Left lung (tissue), 10 donors: ENCODE data around the gene MPEG1. TPM values are rescaled to one million over a fixed set of nuclear protein-coding genes. Genes with fewer than 3 reads are reported as not detected.

Experiments used
- ATAC-seq: fragments of 200-7000 bp; cut with Tn5 transposase; one replicate; pipeline ENCODE4 v1.9.1; 2020; ENCODE audit warnings: moderate library complexity
- DNase-seq, 4 donors: peaks; one replicate each; pipeline ENCODE4 v3.0.0-alpha.2; 2013 to 2020
- H3K27ac ChIP-seq, 2 donors: fragments of 200-600 bp; sonication (generic) in 1 of 2; one replicate each; pipeline versions ENCODE4 v1.5.0 to v1.8.0; 2020 to 2021
- H3K27me3 ChIP-seq, 2 donors: fragments of 200-600 bp; sonication (generic) in 1 of 2; one replicate each; pipeline versions ENCODE4 v1.5.0 to v1.8.0; 2020 to 2021
- H3K36me3 ChIP-seq, 2 donors: fragments of 200-600 bp; sonication (generic) in 1 of 2; one replicate each; pipeline versions ENCODE4 v1.5.0 to v1.8.0; 2020 to 2021
- H3K4me1 ChIP-seq, 2 donors: fragments of 200-600 bp; one replicate each; pipeline ENCODE4 v1.8.0; 2021
- H3K4me3 ChIP-seq, 2 donors: fragments of 200-600 bp; sonication (generic) in 1 of 2; one replicate each; pipeline versions ENCODE4 v1.5.0 to v1.8.0; 2020 to 2021; ENCODE audit warnings: mild to moderate bottlenecking in 1 of 2
- H3K9me3 ChIP-seq, 2 donors: fragments of 200-600 bp; sonication (generic) in 1 of 2; one replicate each; pipeline versions ENCODE4 v1.5.0 to v1.8.0; 2020 to 2021
- CTCF ChIP-seq, 2 donors: fragments of 200-600 bp; sonication (generic) in 1 of 2; IDR thresholded peaks; one replicate each; pipeline versions ENCODE4 v1.5.0 to v1.8.0; 2021; ENCODE audit warnings: antibody characterized with exemption in 2 of 2
- intact Hi-C, 2 donors: fragments of 100-400 bp; cut with DNase I; formaldehyde crosslinking; loops; one replicate each; pipeline versions ENCODE4 v1.11.2 to v1.14.2; 2022
- polyA plus RNA-seq, 6 donors: library from polyadenylated mRNA; unstranded; fragments of 120-200 nt; gene quantifications; one replicate each; pipeline ENCODE4 v1.2.1, GENCODE V29; 2013; ENCODE audit not compliant: insufficient read length in 6 of 6
- total RNA-seq, 2 donors: library from RNA; stranded (reverse); fragmentation: NEBNext Ultra II Directional; extraction: Animal tissue kit (Norgen Biotek cat#: 25700); gene quantifications; one replicate each; pipeline ENCODE4 v1.2.1, GENCODE V29; 2021
- donor health status: DM: no; HTN: yes; CAD: no.
- donor health status: DM: no; HTN: no; CAD: no.

Gene MPEG1
- total and polyA plus RNA-seq, 8 donors = 12.3 to 68.7 (median 15.8) TPM

DNA sequence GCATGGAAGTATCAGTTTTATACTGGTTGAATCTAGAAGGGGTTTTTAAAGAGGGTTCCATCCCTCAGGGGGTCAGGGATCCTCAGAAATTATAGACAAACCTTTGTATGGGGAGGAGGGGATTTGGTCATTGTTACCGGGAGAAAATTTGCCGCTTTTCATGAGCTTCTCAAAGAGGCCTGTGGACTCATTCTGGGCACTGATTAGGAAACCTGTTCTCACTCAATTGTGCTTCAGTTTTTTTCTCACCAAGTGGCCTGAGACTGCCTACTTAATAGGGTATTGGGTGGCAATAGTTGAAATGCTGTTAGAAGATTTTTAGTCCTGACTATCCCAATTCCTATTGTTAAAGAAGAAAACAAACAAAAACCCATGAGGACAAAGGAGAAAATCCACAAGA is 14.0 kb downstream of the MPEG1 start:
- no peak for TF ChIP-seq CTCF (IDR thresholded peaks at IDR 0.05)
- intact Hi-C loops = no loop called here
- no peaks in the 10 kb centered on the region for H3K27me3 ChIP-seq
- peaks cover 0 to 47% of the 10 kb centered on the region in 2 donors for H3K36me3 ChIP-seq
- ATAC-seq = peak; percentile 49
- H3K4me3 ChIP-seq = no peak overlapping the region
- no peak for DNase-seq
- no peaks in the 10 kb centered on the region for H3K9me3 ChIP-seq
- H3K4me1 ChIP-seq = peaks cover 12 to 37% of the 10 kb centered on the region in 2 donors
- H3K27ac ChIP-seq = no peak overlapping the region

DNA sequence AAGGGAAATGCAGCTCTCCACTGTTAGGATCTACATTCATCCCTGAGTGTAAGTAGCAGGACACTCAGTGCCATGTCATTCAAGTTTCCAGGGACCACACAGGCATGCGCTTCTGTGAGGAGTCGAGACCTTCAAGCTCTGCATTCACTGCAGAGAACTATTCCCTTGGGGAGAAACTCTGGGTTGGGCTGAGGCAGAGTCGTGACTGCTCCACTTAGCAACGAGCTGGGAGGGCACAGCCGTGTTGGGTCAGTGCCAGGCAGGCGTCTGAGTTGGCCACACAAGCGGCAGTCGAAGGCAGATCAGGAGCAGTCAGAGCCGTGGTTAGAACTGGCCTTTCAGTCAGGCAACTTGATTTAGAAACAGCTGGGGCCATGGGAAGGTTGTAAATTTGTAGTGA is 14.7 kb downstream of the MPEG1 start:
- ATAC-seq (peak; percentile 86), DNase-seq (peak; percentile 78 to 93 (median 87))
- intact Hi-C loops = no loop called here
- no peak overlapping the region for H3K4me3 ChIP-seq
- peaks cover 12 to 37% of the 10 kb centered on the region in 2 donors for H3K4me1 ChIP-seq
- no peaks in the 10 kb centered on the region for H3K27me3 ChIP-seq
- H3K9me3 ChIP-seq = no peaks in the 10 kb centered on the region
- no peak for TF ChIP-seq CTCF (IDR thresholded peaks at IDR 0.05)
- peaks cover 0 to 51% of the 10 kb centered on the region in 2 donors for H3K36me3 ChIP-seq
- H3K27ac ChIP-seq = no peak overlapping the region

GRCh38 chr11:59196777-59197176 is 15.9 kb downstream of the MPEG1 start:
- TF ChIP-seq CTCF (IDR thresholded peaks at IDR 0.05) = no peak
- H3K4me3 ChIP-seq = no peak overlapping the region
- H3K9me3 ChIP-seq = no peaks in the 10 kb centered on the region
- intact Hi-C loops = no loop called here
- DNase-seq (no peak), ATAC-seq (no peak)
- peaks cover 12 to 37% of the 10 kb centered on the region in 2 donors for H3K4me1 ChIP-seq
- H3K27ac ChIP-seq = no peak overlapping the region
- H3K27me3 ChIP-seq = no peaks in the 10 kb centered on the region
- peaks cover 0 to 59% of the 10 kb centered on the region in 2 donors for H3K36me3 ChIP-seq

GRCh38 chr11:59195586-59195985 is 17.1 kb downstream of the MPEG1 start:
- no peaks in the 10 kb centered on the region for H3K27me3 ChIP-seq
- H3K9me3 ChIP-seq = no peaks in the 10 kb centered on the region
- no peak for DNase-seq
- no peak overlapping the region for H3K4me3 ChIP-seq
- intact Hi-C loops = no loop called here
- peaks cover 0 to 57% of the 10 kb centered on the region in 2 donors for H3K36me3 ChIP-seq
- no peak for ATAC-seq
- TF ChIP-seq CTCF (IDR thresholded peaks at IDR 0.05) = no peak
- H3K4me1 ChIP-seq = peaks cover 12 to 40% of the 10 kb centered on the region in 2 donors
- H3K27ac ChIP-seq = no peak overlapping the region

DNA sequence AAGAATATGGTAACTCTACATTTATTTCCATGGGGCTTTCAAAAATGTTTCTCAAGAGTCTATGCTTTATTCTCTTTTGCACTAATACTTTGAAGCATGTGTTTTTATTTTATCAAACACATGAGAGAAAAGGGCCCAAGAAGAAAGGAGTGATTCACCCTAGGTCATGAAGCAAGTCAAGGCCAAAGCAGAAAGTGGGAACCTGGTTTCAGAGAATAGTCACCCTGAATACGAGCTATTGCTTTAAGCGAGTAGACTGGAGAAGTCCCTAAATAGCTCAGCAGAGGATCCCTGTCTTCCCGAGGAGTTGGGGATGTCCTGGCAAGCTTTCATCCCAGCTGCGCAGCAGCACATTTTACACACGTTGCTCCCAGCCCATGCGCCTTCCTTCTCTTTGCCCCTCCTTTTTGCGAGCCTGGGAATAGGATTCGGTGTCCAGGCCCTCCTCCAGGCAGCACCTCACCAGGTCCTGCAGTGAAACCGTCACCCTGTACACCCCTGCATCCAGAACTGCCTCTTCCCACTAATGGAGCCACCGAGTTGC is 19.1 kb downstream of the MPEG1 start:
- intact Hi-C loops = no loop called here
- H3K36me3 ChIP-seq = peaks cover 0 to 52% of the 10 kb centered on the region in 2 donors
- no peak for ATAC-seq

More for the DNA sequence above, 19.1 kb downstream of the MPEG1 start:
- no peaks in the 10 kb centered on the region for H3K9me3 ChIP-seq
- peaks cover 23 to 45% of the 10 kb centered on the region in 2 donors for H3K4me1 ChIP-seq
- no peak for DNase-seq
- H3K27me3 ChIP-seq = no peaks in the 10 kb centered on the region
- no peak overlapping the region for H3K4me3 ChIP-seq
- no peak overlapping the region for H3K27ac ChIP-seq
- no peak for TF ChIP-seq CTCF (IDR thresholded peaks at IDR 0.05)
